HepG2 (cell line): ENCODE measurements around the gene RRBP1. TPM values are rescaled to one million over a fixed set of nuclear protein-coding genes. Genes with fewer than 3 reads are reported as not detected.

Experiments used
- ARNTL ChIP-seq: sonication (generic); formaldehyde crosslinking; IDR thresholded peaks from 2 replicates; pipeline ENCODE4 v1.4.0; 2020; ENCODE audit warnings: mild to moderate bottlenecking, missing genetic modification reagents
- ASH2L ChIP-seq: fragments of 300-600, 200-600 bp; sonication (generic); IDR thresholded peaks from 2 replicates; pipeline ENCODE4 v1.7.0; 2017; ENCODE audit warnings: low read depth, mild to moderate bottlenecking, moderate library complexity, mixed read lengths, low read length; ENCODE audit not compliant: insufficient read length
- BRF2 ChIP-seq: sonication (generic); formaldehyde crosslinking; IDR thresholded peaks from 2 replicates; pipeline ENCODE4 v1.8.1; 2022; ENCODE audit warnings: mild to moderate bottlenecking, missing genetic modification reagents
- DRAP1 ChIP-seq: IDR thresholded peaks from 2 replicates; pipeline ENCODE4 v1.6.1; 2016; ENCODE audit warnings: missing genetic modification reagents, missing compliant biosample characterization
- HNF4G ChIP-seq, 2 experiments: sonication (generic) in 1 of 2; formaldehyde crosslinking in 1 of 2; IDR thresholded peaks; 2 replicates each; pipeline versions ENCODE4 v1.4.0 to v1.6.1; 2011 to 2020; ENCODE audit warnings: borderline replicate concordance in 2 of 2, low read depth in 2 of 2, mild to moderate bottlenecking in 2 of 2, low read length in 1 of 2, missing genetic modification reagents in 1 of 2, moderate library complexity in 1 of 2
- MEF2D ChIP-seq: sonication (generic); formaldehyde crosslinking; IDR thresholded peaks from 2 replicates; pipeline ENCODE4 v1.5.1; 2020; ENCODE audit warnings: mild to moderate bottlenecking, missing genetic modification reagents
- NR0B2 ChIP-seq: sonication (generic); formaldehyde crosslinking; IDR thresholded peaks from 2 replicates; pipeline ENCODE4 v1.4.0; 2020; ENCODE audit warnings: mild to moderate bottlenecking, missing genetic modification reagents
- RAD51 ChIP-seq: fragments of 450-650 bp; IDR thresholded peaks from 2 replicates; pipeline ENCODE4 v1.6.1; 2016; ENCODE audit warnings: borderline replicate concordance
- RARA ChIP-seq: IDR thresholded peaks from 2 replicates; pipeline ENCODE4 v1.6.1; 2016; ENCODE audit warnings: missing genetic modification reagents, missing compliant biosample characterization
- SIN3A ChIP-seq: IDR thresholded peaks from 2 replicates; pipeline ENCODE4 v1.6.1; 2011; ENCODE audit warnings: low read depth, mild to moderate bottlenecking, control low read depth, low read length, borderline replicate concordance
- SMAD9 ChIP-seq: sonication (generic); formaldehyde crosslinking; IDR thresholded peaks from 2 replicates; pipeline ENCODE4 v1.5.1; 2020; ENCODE audit warnings: mild to moderate bottlenecking, missing genetic modification reagents
- SNAPC5 ChIP-seq: sonication (generic); formaldehyde crosslinking; IDR thresholded peaks from 2 replicates; pipeline ENCODE4 v1.8.1; 2023; ENCODE audit warnings: mild to moderate bottlenecking, missing genetic modification reagents, borderline replicate concordance
- STAG1 ChIP-seq: sonication (generic); formaldehyde crosslinking; IDR thresholded peaks from 2 replicates; pipeline ENCODE4 v1.4.0; 2020; ENCODE audit warnings: missing genetic modification reagents
- SYNCRIP ChIP-seq: fragments of 200-400 bp; formaldehyde crosslinking; IDR thresholded peaks from 2 replicates; pipeline ENCODE4 v1.6.1; 2018; ENCODE audit warnings: mild to moderate bottlenecking, low read depth, low read length; ENCODE audit not compliant: insufficient read depth
- TIGD3 ChIP-seq: sonication (generic); formaldehyde crosslinking; IDR thresholded peaks from 2 replicates; pipeline ENCODE4 v1.5.1; 2020; ENCODE audit warnings: mild to moderate bottlenecking, missing genetic modification reagents, borderline replicate concordance
- ZBTB38 ChIP-seq: sonication (generic); formaldehyde crosslinking; IDR thresholded peaks from 2 replicates; pipeline ENCODE4 v1.5.1; 2020; ENCODE audit warnings: mild to moderate bottlenecking, missing genetic modification reagents
- ZBTB8A ChIP-seq: sonication (generic); formaldehyde crosslinking; IDR thresholded peaks from 2 replicates; pipeline ENCODE4 v1.4.0; 2020; ENCODE audit warnings: mild to moderate bottlenecking, low read depth, missing genetic modification reagents, borderline replicate concordance
- ZNF230 ChIP-seq: sonication (generic); formaldehyde crosslinking; IDR thresholded peaks from 2 replicates; pipeline ENCODE4 v1.4.0; 2020; ENCODE audit warnings: mild to moderate bottlenecking, missing genetic modification reagents
- ZNF296 ChIP-seq: sonication (generic); formaldehyde crosslinking; conservative IDR thresholded peaks from 2 replicates; pipeline ENCODE4 v1.5.0; 2020; ENCODE audit warnings: mild to moderate bottlenecking, missing genetic modification reagents
- ZNF431 ChIP-seq: sonication (generic); formaldehyde crosslinking; IDR thresholded peaks from 2 replicates; pipeline ENCODE4 v1.9.0; 2022; ENCODE audit warnings: missing genetic modification reagents, low read depth, mild to moderate bottlenecking, borderline replicate concordance
- ZNF558 ChIP-seq: sonication (generic); formaldehyde crosslinking; IDR thresholded peaks from 2 replicates; pipeline ENCODE4 v1.9.0; 2022; ENCODE audit warnings: mild to moderate bottlenecking, missing genetic modification reagents, borderline replicate concordance
- ZNF772 ChIP-seq: sonication (generic); formaldehyde crosslinking; IDR thresholded peaks from 2 replicates; pipeline ENCODE4 v1.5.0; 2020; ENCODE audit warnings: mild to moderate bottlenecking, missing genetic modification reagents
- polyA plus RNA-seq, 8 experiments: library from polyadenylated mRNA; depleted of rRNA in 3 of 8; stranded (reverse) in 7 of 8; unstranded in 1 of 8; fragments of >200 nt; fragmentation: Illumina TruSeq in 4 of 8; extraction: Trizol in 4 of 8; gene quantifications; 2 replicates each; pipeline versions ENCODE4 v1.2.1 to v1.2.3, GENCODE V29; 2011 to 2016; ENCODE audit warnings: low read depth in 4 of 8, missing spikeins in 1 of 8, mixed read lengths in 1 of 8; ENCODE audit not compliant: insufficient read depth in 1 of 8
- total RNA-seq, 5 experiments: library from RNA; depleted of rRNA; stranded (reverse); fragments of >200 nt; fragmentation: Illumina TruSeq; extraction: Trizol; gene quantifications; 2 replicates each; pipeline ENCODE4 v1.2.3, GENCODE V29; 2016; ENCODE audit warnings: low read depth in 1 of 5
- TF ChIP-seq, protein P1 (sequence below): sonication (generic); formaldehyde crosslinking; IDR thresholded peaks from 2 replicates; pipeline ENCODE4 v1.4.0; 2020; ENCODE audit warnings: missing genetic modification reagents; ENCODE audit errors: not compliant biosample characterization

The RRBP1 gene
- total and polyA plus RNA-seq, 2 of the 13 experiments (the other 11 are each of a cell fraction or from before 2014, with no cell fraction given): 150 to 222 TPM

DNA sequence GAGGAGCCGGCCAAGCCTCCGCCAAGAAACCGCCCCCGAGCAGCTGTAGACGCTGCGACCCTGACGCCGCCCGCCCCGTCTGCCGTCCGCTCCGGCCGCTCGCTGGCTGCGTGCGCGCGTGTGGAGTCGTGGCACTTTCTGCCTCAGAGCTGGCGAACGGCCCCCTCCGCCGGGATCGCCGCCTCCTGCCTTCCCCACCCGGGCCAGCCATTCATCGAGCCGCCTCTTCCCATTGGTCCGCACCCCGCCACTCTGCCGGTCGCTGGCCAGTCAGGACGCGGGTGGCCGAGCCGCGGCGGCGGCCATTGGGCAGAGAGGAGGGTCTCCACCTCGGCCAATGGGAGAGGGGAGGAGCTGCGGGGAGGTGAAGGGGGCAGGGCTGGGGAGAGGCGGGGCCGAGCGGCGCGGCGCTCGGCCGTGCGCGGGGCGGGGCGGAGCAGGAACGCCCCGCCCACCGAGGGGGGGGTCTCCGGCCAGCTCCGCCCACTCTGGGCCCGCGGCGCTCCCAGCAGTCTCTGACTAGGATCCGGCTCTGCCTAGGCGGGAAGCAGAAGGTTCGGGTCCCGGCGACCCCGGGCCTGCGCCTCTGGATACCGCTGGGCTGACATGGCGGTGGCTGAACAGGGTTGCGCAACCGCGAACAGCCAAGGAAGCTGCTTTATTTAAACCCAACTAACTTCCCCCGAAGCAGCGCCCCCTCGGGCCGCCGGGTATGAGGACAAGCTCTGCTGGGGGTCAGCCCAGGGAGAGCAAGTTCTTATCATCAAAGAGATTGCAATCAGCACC lies at the start of gene RRBP1 (continued):
- no peak for TF ChIP-seq ZNF296
- TF ChIP-seq, protein P1, sequence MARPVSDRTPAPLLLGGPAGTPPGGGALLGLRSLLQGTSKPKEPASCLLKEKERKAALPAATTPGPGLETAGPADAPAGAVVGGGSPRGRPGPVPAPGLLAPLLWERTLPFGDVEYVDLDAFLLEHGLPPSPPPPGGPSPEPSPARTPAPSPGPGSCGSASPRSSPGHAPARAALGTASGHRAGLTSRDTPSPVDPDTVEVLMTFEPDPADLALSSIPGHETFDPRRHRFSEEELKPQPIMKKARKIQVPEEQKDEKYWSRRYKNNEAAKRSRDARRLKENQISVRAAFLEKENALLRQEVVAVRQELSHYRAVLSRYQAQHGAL (CRISPR knock-in tag): peak; percentile 49
- no peak for TF ChIP-seq ARNTL (CRISPR knock-in tag)
- TF ChIP-seq HNF4G (IDR thresholded peaks at IDR 0.05; ENCODE audit: borderline replicate concordance, low read depth, low read length): 0 out of 2 replicates have a peak, but pooled peaks have one; percentile 12
- TF ChIP-seq HNF4G (CRISPR knock-in tag; IDR thresholded peaks at IDR 0.05; ENCODE audit: borderline replicate concordance, low read depth): no peak; the same call in 1 of the 2 replicates
- TF ChIP-seq ZNF431: peak; percentile 67; the same call in 1 of the 2 replicates
- TF ChIP-seq ZBTB38 (CRISPR knock-in tag): peak; percentile 75
- TF ChIP-seq MEF2D (CRISPR knock-in tag): peak; percentile 94
- peak; percentile 64; the same call in 1 of the 2 replicates for TF ChIP-seq SIN3A
- TF ChIP-seq BRF2 (CRISPR knock-in tag): peak; percentile 82
- TF ChIP-seq ZBTB8A (CRISPR knock-in tag): no peak
- no peak for TF ChIP-seq RAD51
- TF ChIP-seq SNAPC5 (CRISPR knock-in tag): peak; percentile 62; the same call in 1 of the 2 replicates
- peak; percentile 76 for TF ChIP-seq RARA (CRISPR knock-in tag)
- TF ChIP-seq ZNF772 (CRISPR knock-in tag): peak; percentile 94; the same call in 1 of the 2 replicates
- TF ChIP-seq SYNCRIP: no peak
- peak; percentile 45; the same call in 1 of the 2 replicates for TF ChIP-seq ZNF230 (CRISPR knock-in tag)
- TF ChIP-seq TIGD3 (CRISPR knock-in tag): peak; percentile 43; the same call in 1 of the 2 replicates
- TF ChIP-seq ASH2L: peak; percentile 73
- TF ChIP-seq DRAP1 (CRISPR knock-in tag): peak; percentile 92
- TF ChIP-seq STAG1 (CRISPR knock-in tag): peak; percentile 62
- peak; percentile 89 for TF ChIP-seq NR0B2 (CRISPR knock-in tag)
- TF ChIP-seq ZNF558 (CRISPR knock-in tag): peak; percentile 85; the same call in 1 of the 2 replicates
- 0 out of 2 replicates have a peak, but pooled peaks have one; percentile 30 for TF ChIP-seq SMAD9
